Measurements from ENCODE around the gene AS3MT. TPM values are rescaled to one million over a fixed set of nuclear protein-coding genes. Genes with fewer than 3 reads are reported as not detected.

The AS3MT gene
- polyA plus RNA-seq, 1 donor (not counting 4 experiments of a cell fraction or from before 2014, with no cell fraction given), result 2.0 TPM

GRCh38 chr10:102945449-102945848 lies 76.2 kb downstream of the AS3MT start:
- no peaks in the 10 kb centered on the region for H3K9me1 ChIP-seq (ENCODE audit: control insufficient read depth, extremely low read depth, insufficient read depth, low read length)
- TF ChIP-seq EZH2 (IDR thresholded peaks at IDR 0.05; ENCODE audit: low read length) (no peak), CTCF (optimal IDR thresholded peaks at IDR 0.05 in 1 of 3, IDR thresholded peaks at IDR 0.05 in 1 of 3, conservative IDR thresholded peaks at IDR 0.05 in 1 of 3; ENCODE audit: extremely low read depth in 1 of 3, insufficient read depth in 2 of 3, low read length in 3 of 3) (no peak)
- H3K4me3 ChIP-seq (ENCODE audit: control insufficient read depth in 2 of 3, extremely low read depth in 1 of 3, insufficient read depth in 2 of 3, low read depth in 1 of 3, low read length in 3 of 3), result no peak overlapping the region
- dilution Hi-C loops (cut with MboI; ENCODE audit: extremely low pct_ligation_motif_present, low sequenced_read_pairs), result no loop called here
- H3K79me2 ChIP-seq (ENCODE audit: control insufficient read depth, insufficient read depth, low read length), result no peaks in the 10 kb centered on the region
- no peak overlapping the region for H2AFZ ChIP-seq (ENCODE audit: control insufficient read depth, low read length)
- H4K20me1 ChIP-seq (ENCODE audit: control insufficient read depth, extremely low read depth, insufficient read depth, low read length), result no peaks in the 10 kb centered on the region
- no peaks in the 10 kb centered on the region for H3K9me3 ChIP-seq (ENCODE audit: control insufficient read depth, low read depth, low read length)
- no peak overlapping the region for H3K27ac ChIP-seq (ENCODE audit: control insufficient read depth, insufficient read depth, low read length)
- H3K4me2 ChIP-seq (ENCODE audit: control insufficient read depth, extremely low read depth, insufficient read depth, low read depth, low read length), result no peak overlapping the region
- DNase-seq (ENCODE audit: low read depth, low spot score) (no peak), FAIRE-seq (no peak)
- H3K9ac ChIP-seq (ENCODE audit: control insufficient read depth, extremely low read depth, insufficient read depth, low read length), result no peak overlapping the region
- no peaks in the 10 kb centered on the region for H3K27me3 ChIP-seq (ENCODE audit: control insufficient read depth, extremely low read depth, insufficient read depth, low read length)
- no peaks in the 10 kb centered on the region for H3K4me1 ChIP-seq (ENCODE audit: control insufficient read depth, extremely low read depth, insufficient read depth, low read length)
- no peaks in the 10 kb centered on the region for H3K36me3 ChIP-seq (ENCODE audit: control insufficient read depth in 2 of 2, extremely low read depth in 1 of 2, insufficient read depth in 2 of 2, low read length in 2 of 2)

GRCh38 chr10:102945962-102946361 lies 76.7 kb downstream of the AS3MT start:
- no peaks in the 10 kb centered on the region for H3K79me2 ChIP-seq (ENCODE audit: control insufficient read depth, insufficient read depth, low read length)

More at GRCh38 chr10:102945962-102946361, 76.7 kb downstream of the AS3MT start:
- Histone ChIP-seq H3K27ac (ENCODE audit: control insufficient read depth, insufficient read depth, low read length) (no peak overlapping the region), H3K27me3 (ENCODE audit: control insufficient read depth, extremely low read depth, insufficient read depth, low read length) (no peaks in the 10 kb centered on the region), H2AFZ (ENCODE audit: control insufficient read depth, low read length) (no peak overlapping the region), H3K4me1 (ENCODE audit: control insufficient read depth, extremely low read depth, insufficient read depth, low read length) (no peaks in the 10 kb centered on the region), H4K20me1 (ENCODE audit: control insufficient read depth, extremely low read depth, insufficient read depth, low read length) (no peaks in the 10 kb centered on the region), H3K9me1 (ENCODE audit: control insufficient read depth, extremely low read depth, insufficient read depth, low read length) (no peaks in the 10 kb centered on the region), H3K4me2 (ENCODE audit: control insufficient read depth, extremely low read depth, insufficient read depth, low read depth, low read length) (no peak overlapping the region), H3K9me3 (ENCODE audit: control insufficient read depth, low read depth, low read length) (no peaks in the 10 kb centered on the region), H3K4me3 (ENCODE audit: control insufficient read depth in 2 of 3, extremely low read depth in 1 of 3, insufficient read depth in 2 of 3, low read depth in 1 of 3, low read length in 3 of 3) (no peak overlapping the region), H3K36me3 (ENCODE audit: control insufficient read depth in 2 of 2, extremely low read depth in 1 of 2, insufficient read depth in 2 of 2, low read length in 2 of 2) (no peaks in the 10 kb centered on the region), H3K9ac (ENCODE audit: control insufficient read depth, extremely low read depth, insufficient read depth, low read length) (no peak overlapping the region)
- no peak for FAIRE-seq
- TF ChIP-seq EZH2 (IDR thresholded peaks at IDR 0.05; ENCODE audit: low read length) (no peak), CTCF (optimal IDR thresholded peaks at IDR 0.05 in 1 of 3, IDR thresholded peaks at IDR 0.05 in 1 of 3, conservative IDR thresholded peaks at IDR 0.05 in 1 of 3; ENCODE audit: extremely low read depth in 1 of 3, insufficient read depth in 2 of 3, low read length in 3 of 3) (no peak)
- DNase-seq (ENCODE audit: low read depth, low spot score), result no peak
- dilution Hi-C loops (cut with MboI; ENCODE audit: extremely low pct_ligation_motif_present, low sequenced_read_pairs), result no loop called here

Measured in keratinocyte (primary cell).